Testis (tissue), 2 donors: ENCODE measurements around the gene POLRMT.

Experiments used
- CTCF ChIP-seq, 3 experiments: fragments of 450-650 bp in 2 of 3; fragments of 200-600 bp in 1 of 3; sonication (generic) in 1 of 3; IDR thresholded peaks; one replicate each; pipeline ENCODE4 v1.5.1; 2016 to 2019; ENCODE audit warnings: antibody characterized with exemption in 3 of 3, mild to moderate bottlenecking in 2 of 3, moderate library complexity in 1 of 3
- POLR2A ChIP-seq: fragments of 450-650 bp; IDR thresholded peaks from one replicate; pipeline ENCODE4 v1.6.1; 2017; ENCODE audit warnings: antibody characterized with exemption, mild to moderate bottlenecking, moderate library complexity

- TF ChIP-seq POLR2A (no peak), CTCF (IDR thresholded peaks at IDR 0.05) (no peak)
These were observed 54.1 kb downstream of the POLRMT start for GRCh38 chr19:579111-579841.
